Activated T-helper 9 cell treated with anti-CD3 and anti-CD28 coated beads, Interleukin-2, amount 50 U/mL, for 16 hours (primary cell): ENCODE results near the gene TRIM17.
A peak's percentile ranks its signal among the peaks of the same experiment; 100 is the strongest.

Experiments
- DNase-seq: peaks from one replicate; pipeline ENCODE4 v3.0.0-alpha.2; 2020; ENCODE audit warnings: low read depth

Gene TRIM17

GRCh38 chr1:228416217-228416933 lies at the start of gene TRIM17:
TSS of gene TRIM17 (minus strand) at chr1:228416861. CDS start at chr1:228415072, 1,789 bp downstream.
- DNase-seq: peak; percentile 27

DNA sequence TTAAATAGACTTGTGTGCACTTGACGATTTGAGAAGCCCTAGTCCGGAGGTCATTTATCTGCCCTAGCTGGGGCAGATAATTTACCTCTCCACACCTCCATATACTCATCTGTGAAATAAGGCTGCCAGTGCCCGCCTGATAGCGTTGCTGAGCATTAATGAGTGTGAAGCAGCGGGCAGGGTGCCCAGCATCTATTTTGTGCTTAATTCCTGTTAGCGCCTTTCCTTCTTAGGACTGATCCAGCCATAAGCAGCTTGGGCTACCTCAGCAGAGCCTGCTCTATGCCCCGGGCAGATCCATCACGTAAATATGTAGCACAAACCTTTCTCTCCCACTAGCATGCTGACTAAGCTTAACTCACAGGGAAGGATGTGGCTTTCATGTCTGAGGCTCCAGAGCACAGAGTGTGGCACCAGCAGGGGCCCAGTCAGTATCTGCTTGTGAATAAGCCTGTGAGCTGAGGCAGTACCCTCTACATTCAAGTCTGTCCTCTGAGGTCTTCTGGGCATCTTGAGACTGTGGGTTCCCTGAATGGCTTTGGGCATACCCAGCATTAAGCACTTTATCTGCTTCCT lies 49.0 kb upstream of the TRIM17 start:
- DNase-seq: no peak

- DNase-seq: no peak
Observed at GRCh38 chr1:228465141-228465540, 48.5 kb upstream of the TRIM17 start.

DNA sequence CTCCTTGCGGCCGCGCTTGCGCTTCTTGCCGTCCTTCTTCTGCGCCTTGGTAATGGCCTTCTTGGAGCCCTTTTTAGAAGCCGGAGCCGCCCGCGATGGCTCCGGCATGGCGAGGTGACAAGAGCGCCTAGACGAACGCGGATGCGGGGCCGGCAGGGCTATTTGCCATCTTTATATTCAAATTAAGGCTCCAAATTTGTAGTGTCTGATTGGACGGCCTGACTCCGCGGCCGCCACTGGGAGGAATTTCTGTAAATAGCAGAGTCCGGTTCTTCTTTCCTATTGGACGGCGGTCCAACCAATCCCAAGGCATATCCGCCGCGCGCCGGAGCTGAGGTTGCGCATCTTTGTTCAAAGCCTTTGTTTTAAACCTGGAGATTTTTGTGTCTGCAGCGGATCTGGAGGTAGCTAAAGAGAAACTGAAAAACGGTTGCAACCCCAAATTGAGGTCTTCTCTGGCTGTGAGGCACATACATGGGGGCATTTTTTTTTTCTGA lies 47.9 kb upstream of the TRIM17 start:
- peak; percentile 80 for DNase-seq

GRCh38 chr1:228463559-228464455 lies 47.1 kb upstream of the TRIM17 start:
- DNase-seq: no peak

DNA sequence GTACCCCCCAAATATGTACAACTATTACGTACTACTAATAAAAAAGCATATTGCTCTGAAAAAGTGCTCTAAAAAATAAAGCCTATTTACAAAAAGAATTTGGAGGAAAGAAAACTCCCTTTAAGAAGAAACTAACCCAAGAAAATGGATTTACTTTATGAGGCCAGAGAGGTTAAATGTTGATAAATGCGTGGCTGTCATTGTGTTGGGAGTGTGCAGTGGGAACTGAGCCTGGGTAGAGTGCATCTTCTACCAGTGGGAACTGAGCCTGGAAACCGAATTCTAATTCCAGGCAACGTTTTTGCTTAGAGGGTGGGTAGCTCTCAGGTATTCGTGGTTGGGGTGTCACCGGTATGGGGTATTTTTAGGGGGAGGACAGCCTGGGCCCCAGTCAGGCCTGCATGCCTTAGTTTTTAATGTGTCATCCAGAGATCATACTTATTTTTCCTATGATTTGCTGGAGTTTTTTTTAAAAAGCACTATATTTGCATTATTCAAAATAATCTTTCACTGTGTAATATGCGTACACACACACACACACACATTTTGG lies 46.4 kb upstream of the TRIM17 start:
- no peak for DNase-seq

- DNase-seq: no peak
Observed at GRCh38 chr1:228462560-228462959, 45.9 kb upstream of the TRIM17 start.

DNA sequence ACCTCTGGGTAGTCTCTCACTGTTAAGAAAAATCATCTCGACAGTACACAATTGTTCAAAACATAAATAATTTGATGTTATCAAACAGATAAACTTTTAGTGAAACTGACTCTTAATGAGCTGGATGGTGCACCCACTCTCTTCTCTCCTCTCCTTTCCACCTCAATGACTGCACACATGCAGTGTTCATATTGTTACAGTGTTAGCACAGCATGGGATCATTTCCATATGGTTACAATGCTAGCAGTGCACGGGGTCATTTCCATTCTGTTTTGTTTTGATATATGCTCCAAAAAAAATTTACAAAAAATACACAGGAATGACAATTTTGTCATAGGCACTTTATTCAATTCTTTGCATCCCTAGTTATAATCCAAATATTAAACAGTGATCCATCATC lies 44.2 kb upstream of the TRIM17 start:
- DNase-seq: no peak

GRCh38 chr1:228459091-228459993 lies 42.7 kb upstream of the TRIM17 start:
- peak; percentile 32 for DNase-seq

GRCh38 chr1:228457396-228458176 lies 40.9 kb upstream of the TRIM17 start:
- DNase-seq: peak; percentile 72

DNA sequence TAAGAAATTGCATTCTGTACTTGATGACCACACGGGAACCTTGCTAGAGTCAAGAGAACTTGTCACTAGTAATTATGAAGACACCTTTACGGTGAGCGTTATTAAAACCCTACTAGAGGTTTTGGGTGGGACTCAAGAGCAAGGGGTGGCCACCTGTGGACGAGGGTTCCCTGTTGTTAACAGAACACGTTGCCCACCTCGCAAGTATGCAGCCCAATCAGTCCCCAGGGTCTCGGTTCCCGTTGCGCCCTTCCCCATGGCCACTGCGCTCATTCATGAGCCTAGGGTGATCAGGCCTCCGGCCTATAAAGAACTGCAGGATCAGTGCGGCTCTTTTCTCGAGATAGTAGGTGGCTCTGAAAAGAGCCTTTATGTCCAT lies 40.3 kb upstream of the TRIM17 start:
- DNase-seq: no peak

DNA sequence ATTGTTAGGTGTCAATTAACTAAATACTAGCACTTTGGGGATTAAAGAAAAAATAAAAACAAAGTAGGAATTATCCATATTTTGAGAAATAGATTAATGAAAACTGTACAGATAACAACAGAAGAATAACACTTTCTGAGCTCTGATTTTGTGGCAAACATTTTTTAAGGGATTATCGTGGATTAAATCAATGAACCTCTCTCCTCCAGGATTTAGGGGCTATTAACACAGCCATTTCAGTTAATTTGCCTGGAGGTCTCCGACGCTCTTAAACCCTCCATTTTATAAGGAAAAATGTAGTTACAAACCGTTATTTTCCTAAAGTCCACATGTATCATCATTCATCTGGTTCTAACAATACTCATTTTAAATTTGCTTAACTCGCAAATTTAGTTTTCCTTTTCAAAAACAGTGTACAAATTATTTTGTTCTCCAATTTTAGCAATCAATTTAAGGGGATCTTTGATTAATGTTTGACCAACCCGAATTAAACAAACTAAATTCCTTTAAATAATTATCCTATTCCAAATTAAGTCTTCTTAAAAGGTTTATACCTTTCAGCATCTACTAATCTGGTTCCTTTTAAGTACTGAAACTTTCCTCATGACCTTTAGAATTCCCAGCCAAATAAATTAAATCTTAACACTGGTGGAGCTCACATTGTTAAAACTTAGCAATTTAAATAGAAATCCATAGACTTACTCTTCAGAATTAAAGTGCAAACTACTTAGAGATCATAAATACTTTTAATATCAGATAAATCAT lies 39.8 kb upstream of the TRIM17 start:
- DNase-seq: no peak

GRCh38 chr1:228455715-228456114 lies 39.1 kb upstream of the TRIM17 start:
- DNase-seq: no peak

GRCh38 chr1:228454238-228454637 lies 37.6 kb upstream of the TRIM17 start:
- DNase-seq: no peak

DNA sequence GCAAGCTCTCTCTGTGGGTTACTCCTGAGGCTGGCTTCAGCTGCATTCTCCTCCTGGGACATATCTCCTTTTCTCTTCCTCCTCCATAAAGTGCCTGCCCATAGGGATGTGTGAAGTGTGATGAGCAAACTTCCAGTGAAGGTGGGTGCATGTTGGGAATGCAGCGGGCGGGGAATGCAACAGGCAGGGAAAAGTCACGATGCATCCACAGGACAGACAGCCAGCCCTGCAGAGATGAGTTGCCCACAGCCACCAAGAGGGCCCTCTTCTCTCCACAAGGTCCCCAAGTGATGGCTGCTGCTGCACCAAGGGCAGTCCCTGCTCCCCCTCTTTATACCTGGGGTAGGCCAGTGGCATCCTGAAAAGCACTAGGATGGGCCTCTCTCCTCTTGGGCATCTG lies 37.0 kb upstream of the TRIM17 start:
- DNase-seq: no peak

- DNase-seq: no peak
Observed at GRCh38 chr1:228453022-228453560, 36.4 kb upstream of the TRIM17 start.

DNA sequence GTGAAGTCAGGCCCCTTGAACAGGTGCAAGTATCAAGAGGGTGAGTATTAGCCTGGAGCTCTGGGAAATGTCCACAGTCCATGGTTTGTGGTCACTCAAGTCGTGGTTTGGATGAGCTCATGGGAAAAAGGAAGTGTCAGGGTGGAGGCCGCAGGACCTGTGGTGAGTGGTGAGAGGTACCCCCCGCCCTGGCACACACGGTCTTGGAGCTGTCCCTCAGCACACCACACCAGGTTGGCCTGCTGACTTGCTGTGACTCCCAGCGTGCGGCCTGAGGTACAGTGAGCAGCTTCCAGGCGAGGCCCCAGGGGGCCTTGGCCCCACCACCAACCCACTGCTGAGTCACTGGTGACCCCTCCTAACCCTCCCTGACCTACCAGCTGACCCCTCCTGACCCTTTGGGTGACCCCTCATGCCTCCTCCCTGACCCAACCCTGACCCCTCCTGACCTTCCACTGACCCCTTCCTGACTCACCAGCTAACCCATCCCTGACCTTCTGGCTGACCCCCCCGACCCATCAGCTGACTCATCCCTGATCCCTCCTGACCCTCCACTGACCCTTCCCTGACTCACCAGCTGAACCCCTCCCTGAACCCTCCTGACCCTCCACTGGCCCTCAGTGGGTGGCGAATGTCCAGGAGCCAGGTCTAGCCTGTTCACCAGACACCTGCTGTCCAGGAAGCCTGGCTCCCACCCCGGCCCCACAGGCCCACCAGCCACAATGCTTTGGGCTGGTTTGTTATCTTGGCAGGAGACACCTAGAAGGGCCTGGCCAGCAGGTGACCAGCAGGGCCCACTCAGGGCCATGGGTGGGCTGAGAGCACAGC lies 35.7 kb upstream of the TRIM17 start:
- no peak for DNase-seq

DNA sequence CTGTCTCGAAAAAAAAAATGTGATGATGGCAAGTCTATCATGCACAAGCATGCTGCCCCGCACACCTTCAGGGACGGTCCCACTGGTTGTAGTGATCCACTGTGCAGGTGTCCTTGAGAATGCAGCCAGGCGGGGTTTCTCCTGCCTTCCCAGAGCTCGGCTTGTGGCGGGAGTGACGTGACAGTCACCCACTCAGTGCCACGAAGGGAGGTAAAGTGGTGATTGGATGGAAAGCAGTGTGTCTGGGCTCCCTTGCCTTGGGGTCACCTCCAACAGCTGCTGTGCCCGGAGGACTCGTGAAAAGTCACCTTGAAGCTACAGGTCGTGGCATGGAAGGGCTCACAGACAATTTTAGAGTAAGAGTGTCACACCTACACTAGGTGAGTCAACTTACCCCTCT lies 33.5 kb upstream of the TRIM17 start:
- no peak for DNase-seq

GRCh38 chr1:228448372-228448771 lies 31.7 kb upstream of the TRIM17 start:
- DNase-seq: no peak
